Epithelial cell of esophagus (primary cell): Measurements from ENCODE around the gene ANKMY2.

Source experiments
- DNase-seq: peaks from one replicate; pipeline ENCODE4 v3.0.0; 2010; ENCODE audit warnings: low read depth
- H3K4me3 ChIP-seq: 2 replicates; pipeline ENCODE4 v1.5.1; 2011; ENCODE audit warnings: mild to moderate bottlenecking, low read length, control low read depth
- CTCF ChIP-seq: IDR thresholded peaks from 2 replicates; pipeline ENCODE4 v1.5.1; 2011; ENCODE audit warnings: low read depth, mild to moderate bottlenecking, low read length, control low read depth, inconsistent platforms; ENCODE audit not compliant: insufficient read depth; ENCODE audit errors: missing control alignments

Gene ANKMY2

GRCh38 chr7:16649196-16649595, 3.6 kb upstream of the ANKMY2 start:
- no peak overlapping the region for H3K4me3 ChIP-seq
- TF ChIP-seq CTCF = no peak
- DNase-seq = peak; percentile 57

GRCh38 chr7:16648551-16648950, 3.0 kb upstream of the ANKMY2 start:
- peak overlapping the region; percentile 9 for H3K4me3 ChIP-seq
- TF ChIP-seq CTCF = no peak
- DNase-seq = no peak

GRCh38 chr7:16647435-16647960, 1.9 kb upstream of the ANKMY2 start:
- TF ChIP-seq CTCF = no peak
- peak overlapping the region; percentile 86 for H3K4me3 ChIP-seq

GRCh38 chr7:16646472-16647072, 1.0 kb upstream of the ANKMY2 start:
- H3K4me3 ChIP-seq = peak overlapping the region; percentile 86
- no peak for TF ChIP-seq CTCF
- DNase-seq = peak; percentile 35

More at GRCh38 chr7:16647435-16647960, 1.9 kb upstream of the ANKMY2 start:
- no peak for DNase-seq

GRCh38 chr7:16644636-16645592, 640 bp downstream of the ANKMY2 start:
- no peak for TF ChIP-seq CTCF
- H3K4me3 ChIP-seq = peak overlapping the region; percentile 74
- peak; percentile 32 for DNase-seq

GRCh38 chr7:16644157-16644556, 1.4 kb downstream of the ANKMY2 start:
- DNase-seq = no peak
- H3K4me3 ChIP-seq = peak overlapping the region; percentile 74
- TF ChIP-seq CTCF = no peak
